Measurements from ENCODE around the gene ABCD4.

DNA sequence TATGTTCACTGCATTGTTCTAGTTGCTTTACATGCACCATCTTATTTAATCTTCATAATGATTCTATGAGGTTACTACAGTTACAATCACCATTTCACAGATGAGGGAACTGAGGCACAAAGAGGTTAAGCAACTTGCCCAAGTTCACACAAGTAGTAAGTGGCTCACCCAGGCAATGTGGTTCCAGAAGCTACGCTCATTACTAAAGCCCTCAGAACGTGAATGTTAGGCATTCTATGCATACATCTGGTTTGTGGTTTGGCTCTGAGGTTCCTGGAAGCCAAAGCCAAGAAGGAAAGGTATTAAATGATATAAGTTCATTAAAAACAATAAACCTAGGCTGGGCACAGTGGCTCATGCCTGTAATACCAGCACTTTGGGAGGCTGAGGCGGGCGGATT, 31.2 kb upstream of the ABCD4 start:
- TF ChIP-seq USF2 (IDR thresholded peaks at IDR 0.05): no peak
- no peak for TF ChIP-seq E2F6 (IDR thresholded peaks at IDR 0.05; ENCODE audit: borderline replicate concordance, low read depth)
- no peak for TF ChIP-seq SMC3 (IDR thresholded peaks at IDR 0.05)
- no peak for TF ChIP-seq NPAS2 (CRISPR knock-in tag; IDR thresholded peaks at IDR 0.05; ENCODE audit: borderline replicate concordance)
